Activated CD8-positive, alpha-beta memory T cell treated with anti-CD3 and anti-CD28 coated beads, Interleukin-2, amount 50 U/mL, for 4 hours (primary cell): ENCODE results near the gene CSF2RB.

Experiments used
- DNase-seq: peaks from one replicate; pipeline ENCODE4 v3.0.0-alpha.2; 2020

The CSF2RB gene

GRCh38 chr22:36922711-36923110 lies 9.3 kb downstream of the CSF2RB start:
- no peak for DNase-seq

- no peak for DNase-seq
Observed at GRCh38 chr22:36923131-36923788, 9.8 kb downstream of the CSF2RB start.

DNA sequence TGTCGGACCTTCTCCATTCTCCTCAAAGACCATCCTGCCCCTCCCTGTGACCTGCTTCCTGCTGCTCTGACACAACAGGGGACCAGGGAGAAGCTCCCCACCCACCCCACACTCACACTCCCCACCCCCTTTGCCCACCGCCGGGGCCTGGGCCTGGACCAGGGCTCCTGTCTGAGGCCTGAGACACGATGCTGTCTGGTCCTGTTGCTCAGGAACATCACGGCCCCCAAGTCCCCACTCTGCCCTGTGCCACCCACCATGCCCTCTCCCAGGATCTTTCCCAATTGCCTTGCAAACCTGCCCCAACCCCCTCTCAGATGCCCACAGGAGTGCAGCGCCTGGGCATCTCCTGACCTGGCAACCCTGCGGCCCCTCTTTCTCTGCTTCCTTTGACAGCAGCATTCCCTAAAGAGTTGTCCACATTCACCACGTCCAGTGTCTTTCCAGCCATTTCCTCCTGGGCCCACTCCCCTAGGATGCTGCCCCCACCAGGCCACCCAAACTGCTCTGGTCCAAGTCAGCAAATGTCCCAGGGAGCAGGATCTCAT lies 10.8 kb downstream of the CSF2RB start:
- no peak for DNase-seq

- DNase-seq, result no peak
Observed at GRCh38 chr22:36925388-36926290, 12.2 kb downstream of the CSF2RB start.

- no peak for DNase-seq
Observed at GRCh38 chr22:36926309-36926708, 12.9 kb downstream of the CSF2RB start.

GRCh38 chr22:36926721-36927435 lies 13.4 kb downstream of the CSF2RB start:
- no peak for DNase-seq

GRCh38 chr22:36927671-36928070 lies 14.2 kb downstream of the CSF2RB start:
- DNase-seq, result no peak

GRCh38 chr22:36928196-36928595 lies 14.8 kb downstream of the CSF2RB start:
- no peak for DNase-seq

- DNase-seq, result no peak
Observed at GRCh38 chr22:36928786-36929535, 15.5 kb downstream of the CSF2RB start.

DNA sequence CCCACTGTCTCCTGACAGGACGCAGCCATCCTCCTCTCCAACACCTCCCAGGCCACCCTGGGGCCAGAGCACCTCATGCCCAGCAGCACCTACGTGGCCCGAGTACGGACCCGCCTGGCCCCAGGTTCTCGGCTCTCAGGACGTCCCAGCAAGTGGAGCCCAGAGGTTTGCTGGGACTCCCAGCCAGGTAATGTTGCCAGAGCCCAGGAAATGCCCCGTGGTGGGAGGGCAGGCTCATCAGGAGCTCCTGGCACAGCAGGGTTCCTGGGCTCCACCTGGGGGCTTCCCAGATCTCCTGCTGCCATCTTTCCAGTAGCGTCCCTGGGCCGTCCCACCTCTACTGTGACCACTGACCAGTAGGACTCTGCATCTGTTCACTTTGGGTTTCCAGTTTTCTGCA lies 16.2 kb downstream of the CSF2RB start:
- no peak for DNase-seq

DNA sequence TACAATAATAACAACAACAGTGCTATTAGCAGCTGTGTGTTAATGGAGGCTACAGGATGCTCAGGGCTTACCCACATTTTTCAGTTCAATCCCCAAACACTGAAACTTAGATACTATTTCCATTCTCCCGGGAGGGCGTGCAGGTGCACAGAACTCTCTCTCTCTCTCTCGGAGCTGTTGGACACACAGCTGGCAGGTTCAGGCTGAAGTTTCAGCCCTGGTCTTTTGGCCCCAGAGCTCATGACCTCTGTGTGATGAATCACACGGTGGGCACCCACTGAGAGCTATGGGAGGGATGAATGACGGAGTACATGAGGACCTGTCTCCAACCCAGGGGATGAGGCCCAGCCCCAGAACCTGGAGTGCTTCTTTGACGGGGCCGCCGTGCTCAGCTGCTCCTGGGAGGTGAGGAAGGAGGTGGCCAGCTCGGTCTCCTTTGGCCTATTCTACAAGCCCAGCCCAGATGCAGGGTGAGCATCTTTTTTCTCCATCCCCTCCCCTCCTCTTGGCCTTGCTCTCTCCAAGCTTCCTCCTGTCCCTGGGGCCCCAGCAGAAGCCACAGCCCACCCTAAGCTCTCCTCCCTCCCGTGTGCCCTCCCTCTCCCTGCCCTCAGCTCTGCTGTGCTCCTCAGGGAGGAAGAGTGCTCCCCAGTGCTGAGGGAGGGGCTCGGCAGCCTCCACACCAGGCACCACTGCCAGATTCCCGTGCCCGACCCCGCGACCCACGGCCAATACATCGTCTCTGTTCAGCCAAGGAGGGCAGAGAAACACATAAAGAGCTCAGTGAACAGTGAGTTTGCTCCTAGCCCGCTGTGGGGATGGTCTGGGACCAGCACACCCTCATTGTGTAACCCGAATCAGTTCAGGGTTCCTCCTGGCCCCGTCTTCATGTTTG lies 16.9 kb downstream of the CSF2RB start:
- no peak for DNase-seq

DNA sequence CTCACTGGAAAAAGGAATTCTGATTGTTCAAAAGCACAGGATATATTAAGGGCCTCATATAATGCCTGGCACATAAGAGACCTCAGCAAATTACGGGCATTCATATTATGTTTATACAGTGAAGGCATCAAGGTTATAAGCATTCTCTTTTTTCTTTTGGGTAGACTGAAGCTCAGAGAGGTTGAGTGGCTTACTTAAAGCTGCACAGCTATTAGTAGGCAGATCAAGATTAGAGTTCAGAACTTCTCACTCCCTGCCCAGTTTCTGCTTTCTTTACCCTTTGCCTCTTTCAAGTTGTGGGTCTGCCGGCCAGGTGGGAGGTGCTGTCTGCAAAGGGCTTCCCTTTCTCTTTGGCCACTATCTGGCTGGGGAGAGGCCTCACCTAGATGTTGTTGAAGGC lies 18.0 kb downstream of the CSF2RB start:
- DNase-seq, result no peak

DNA sequence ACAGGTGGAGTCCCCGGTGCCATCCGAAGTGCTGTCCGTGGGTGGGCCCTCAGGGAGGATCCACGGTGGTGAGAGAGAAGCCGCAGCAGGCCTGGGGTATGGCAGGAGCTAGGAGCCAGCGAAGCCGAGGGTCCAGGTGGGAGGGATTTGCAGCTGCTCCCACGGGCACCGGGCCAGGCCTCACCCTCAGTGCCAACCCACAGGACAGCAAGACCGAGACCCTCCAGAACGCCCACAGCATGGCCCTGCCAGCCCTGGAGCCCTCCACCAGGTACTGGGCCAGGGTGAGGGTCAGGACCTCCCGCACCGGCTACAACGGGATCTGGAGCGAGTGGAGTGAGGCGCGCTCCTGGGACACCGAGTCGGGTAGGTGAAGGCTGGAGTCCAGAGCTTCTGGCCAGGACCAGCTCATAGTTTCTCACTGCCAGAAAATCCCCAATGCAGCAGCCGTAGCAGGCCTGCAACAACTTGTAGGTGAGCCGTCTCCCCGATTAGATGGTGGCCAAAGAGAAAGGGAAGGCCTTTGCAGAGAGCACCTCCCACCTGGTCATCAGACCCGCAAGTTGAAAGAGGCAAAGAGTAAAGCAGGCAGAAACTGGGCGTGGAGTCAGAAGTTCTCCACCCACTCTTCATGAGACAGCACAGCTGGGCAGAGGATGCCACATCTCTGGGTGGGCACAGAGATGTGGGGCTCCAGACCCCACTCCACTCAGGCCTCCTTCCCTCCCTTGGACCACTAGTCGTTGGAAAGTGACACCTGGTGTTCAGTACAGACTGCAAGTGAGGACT lies 20.4 kb downstream of the CSF2RB start:
- DNase-seq, result no peak

DNA sequence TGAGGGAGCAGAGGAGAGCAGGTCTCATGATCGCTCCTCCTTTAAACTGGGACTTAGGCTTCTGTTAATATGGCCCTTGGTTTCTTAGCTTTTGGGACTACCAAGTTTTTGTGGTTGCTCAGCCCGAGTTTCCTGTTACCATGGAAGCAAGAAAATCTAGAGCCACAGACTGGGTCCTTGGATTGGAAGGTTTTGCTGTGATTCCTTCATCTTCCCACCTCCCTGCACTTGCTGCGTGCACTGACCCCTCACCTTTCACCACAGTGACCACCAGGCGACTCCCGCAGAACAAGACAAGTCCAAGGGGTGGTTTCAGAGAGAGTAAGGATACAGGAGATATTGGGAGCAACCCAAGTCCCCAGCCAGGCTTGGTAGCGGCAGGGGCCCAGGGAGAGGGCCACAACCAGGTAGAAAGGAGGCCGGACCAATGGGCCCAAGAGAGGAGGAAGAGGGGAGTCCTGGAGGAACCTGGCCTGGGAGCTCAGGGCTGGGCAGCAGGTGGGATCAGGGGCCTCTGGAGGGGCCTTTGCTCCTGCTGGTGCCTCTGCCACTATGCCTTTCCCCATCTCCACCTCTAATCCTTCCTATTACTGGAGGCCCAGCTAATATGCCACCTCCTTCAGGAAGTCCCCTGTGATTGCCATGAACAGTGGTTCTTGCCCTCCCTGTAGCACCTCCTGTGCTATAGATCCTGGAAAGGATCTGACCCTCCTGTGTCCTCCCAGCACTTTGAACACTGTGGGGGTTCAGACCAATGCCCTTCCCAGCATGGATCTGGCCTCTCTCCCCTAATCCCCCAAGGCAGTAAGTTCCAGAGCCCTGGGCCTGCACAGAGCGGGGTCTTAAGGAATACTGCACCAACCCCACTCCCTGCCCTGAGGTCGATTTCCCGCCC lies 21.2 kb downstream of the CSF2RB start:
- DNase-seq, result no peak

- no peak for DNase-seq
Observed at GRCh38 chr22:36935313-36935610, 21.8 kb downstream of the CSF2RB start.

DNA sequence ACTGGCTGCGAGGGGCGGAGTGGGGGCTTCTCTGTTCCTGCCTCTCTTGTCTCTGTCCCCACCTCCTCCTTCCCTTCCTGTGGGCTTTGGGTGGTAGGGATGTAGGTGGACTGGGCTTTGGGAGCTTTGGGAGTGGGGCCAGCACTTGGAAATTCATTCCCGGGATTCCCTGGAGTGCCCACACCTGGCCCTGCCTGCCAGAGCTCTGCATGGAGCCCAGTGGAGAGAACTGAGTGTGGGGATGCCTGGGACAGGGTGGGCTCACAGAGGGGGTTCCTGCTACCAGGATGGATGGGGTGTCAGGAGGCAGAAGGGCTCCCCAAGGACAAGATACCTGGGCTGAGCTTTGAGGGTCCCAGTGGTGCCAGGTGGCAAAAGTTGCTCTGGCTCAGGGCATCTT lies 22.3 kb downstream of the CSF2RB start:
- no peak for DNase-seq

DNA sequence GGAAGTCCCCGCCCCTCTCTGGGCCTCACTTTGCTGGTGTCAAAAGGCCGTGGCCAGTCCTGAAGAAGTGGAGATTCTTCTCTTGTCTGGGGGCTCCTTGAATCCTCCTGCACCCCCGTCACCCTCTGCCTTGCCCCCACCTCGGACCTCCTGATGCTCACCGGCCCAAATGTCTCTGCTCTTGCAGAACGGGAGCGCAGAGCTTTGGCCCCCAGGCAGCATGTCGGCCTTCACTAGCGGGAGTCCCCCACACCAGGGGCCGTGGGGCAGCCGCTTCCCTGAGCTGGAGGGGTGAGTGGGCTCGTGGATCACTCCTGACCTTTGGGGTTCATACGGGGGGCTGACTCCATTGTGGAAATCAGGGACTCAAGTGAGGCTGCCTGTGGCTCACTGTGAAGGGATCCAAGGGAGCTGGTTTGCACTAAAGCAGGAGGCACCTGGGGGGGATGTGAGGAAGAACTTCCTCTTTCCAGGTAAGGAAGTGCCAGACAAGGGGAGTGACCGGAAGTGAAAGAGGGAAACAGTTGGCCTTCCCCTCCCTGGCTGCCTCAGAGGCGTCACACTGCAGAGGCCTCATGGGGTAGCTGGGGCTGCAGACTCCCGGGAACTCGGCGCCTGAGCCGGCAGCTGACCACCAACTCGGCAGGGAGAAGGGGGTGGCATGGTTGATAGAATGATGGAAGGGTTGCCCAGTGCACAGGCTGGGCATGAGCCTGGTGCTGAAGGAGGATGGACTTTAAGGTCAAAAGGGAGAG lies 23.1 kb downstream of the CSF2RB start:
- DNase-seq, result no peak

- no peak for DNase-seq
Observed at GRCh38 chr22:36937319-36938027, 24.0 kb downstream of the CSF2RB start.
